ENCODE measurements around the gene SGCE.

Gene SGCE

DNA sequence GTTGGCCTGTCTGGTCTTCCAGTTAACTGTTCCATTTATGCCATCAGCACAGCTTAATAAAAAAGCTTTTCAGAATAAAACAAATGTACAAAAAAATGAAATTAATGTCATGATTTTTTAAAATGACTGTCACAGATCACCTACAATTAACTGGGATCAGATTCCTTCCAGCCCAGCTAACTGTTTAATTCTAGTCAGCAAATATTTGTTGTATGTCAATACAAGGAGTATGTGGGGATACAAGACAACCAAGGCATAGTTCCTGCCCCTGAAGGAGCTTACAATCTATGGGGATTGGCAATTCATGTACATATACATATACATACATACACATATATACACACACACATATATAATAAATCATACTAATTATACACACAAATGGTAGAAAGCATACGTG lies 16.5 kb downstream of the SGCE start:
- no peak for TF ChIP-seq CTCF (IDR thresholded peaks at IDR 0.05; ENCODE audit: low read depth, low read length)
- Histone ChIP-seq H3K4me3 (ENCODE audit: low read depth, low read length) (no peak overlapping the region), H3K36me3 (peaks cover 3% of the 10 kb centered on the region; the same call in 1 of the 2 replicates), H3K9me3 (no peaks in the 10 kb centered on the region), H3K27me3 (no peaks in the 10 kb centered on the region), H3K4me1 (peaks cover 20% of the 10 kb centered on the region)
- no peak for DNase-seq

GRCh38 chr7:94635687-94636086 lies 20.2 kb downstream of the SGCE start:
- DNase-seq: no peak
- TF ChIP-seq CTCF (IDR thresholded peaks at IDR 0.05; ENCODE audit: low read depth, low read length): no peak
- no peaks in the 10 kb centered on the region for H3K27me3 ChIP-seq
- H3K36me3 ChIP-seq: peaks cover 3% of the 10 kb centered on the region; the same call in 1 of the 2 replicates
- no peak overlapping the region for H3K4me3 ChIP-seq (ENCODE audit: low read depth, low read length)
- H3K9me3 ChIP-seq: no peaks in the 10 kb centered on the region
- peaks cover 34% of the 10 kb centered on the region for H3K4me1 ChIP-seq

DNA sequence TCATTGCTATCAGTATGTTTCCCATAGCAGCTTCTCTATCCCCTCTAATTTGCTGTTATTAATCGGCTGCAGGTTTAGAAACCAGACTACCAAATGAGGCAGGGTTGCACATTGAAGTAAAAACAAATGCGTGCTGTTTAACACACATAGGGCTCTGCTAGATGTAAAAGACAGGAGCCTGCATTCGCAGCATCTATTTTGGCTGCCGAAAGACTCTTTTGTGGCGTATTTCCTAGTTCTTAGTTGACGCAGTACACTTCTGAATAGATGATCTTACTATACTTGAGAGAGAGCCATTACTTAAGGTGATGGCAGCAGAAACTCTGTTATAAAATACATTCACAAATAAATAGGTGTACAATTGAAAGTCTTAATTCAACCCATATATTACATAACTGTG lies 21.4 kb downstream of the SGCE start:
- TF ChIP-seq CTCF (IDR thresholded peaks at IDR 0.05; ENCODE audit: low read depth, low read length): no peak
- DNase-seq: no peak
- H3K27me3 ChIP-seq: no peaks in the 10 kb centered on the region
- no peaks in the 10 kb centered on the region for H3K36me3 ChIP-seq
- H3K4me1 ChIP-seq: peaks cover 36% of the 10 kb centered on the region
- peak overlapping the region; percentile 4; the same call in 1 of the 2 replicates for H3K4me3 ChIP-seq (ENCODE audit: low read depth, low read length)
- no peaks in the 10 kb centered on the region for H3K9me3 ChIP-seq

GRCh38 chr7:94633687-94634086 lies 22.2 kb downstream of the SGCE start:
- Histone ChIP-seq H3K4me3 (ENCODE audit: low read depth, low read length) (peak overlapping the region; percentile 19), H3K36me3 (no peaks in the 10 kb centered on the region), H3K27me3 (no peaks in the 10 kb centered on the region), H3K9me3 (no peaks in the 10 kb centered on the region), H3K4me1 (peaks cover 32% of the 10 kb centered on the region)
- no peak for DNase-seq
- no peak for TF ChIP-seq CTCF (IDR thresholded peaks at IDR 0.05; ENCODE audit: low read depth, low read length)

- Histone ChIP-seq H3K27me3 (no peaks in the 10 kb centered on the region), H3K36me3 (no peaks in the 10 kb centered on the region), H3K9me3 (no peaks in the 10 kb centered on the region), H3K4me3 (ENCODE audit: low read depth, low read length) (peak overlapping the region; percentile 19), H3K4me1 (peaks cover 32% of the 10 kb centered on the region)
- TF ChIP-seq CTCF (IDR thresholded peaks at IDR 0.05; ENCODE audit: low read depth, low read length): no peak
- no peak for DNase-seq
These were observed 23.0 kb downstream of the SGCE start for GRCh38 chr7:94633014-94633341.

- Histone ChIP-seq H3K4me3 (ENCODE audit: low read depth, low read length) (peak overlapping the region; percentile 19; the same call in 1 of the 2 replicates), H3K27me3 (no peaks in the 10 kb centered on the region), H3K9me3 (no peaks in the 10 kb centered on the region), H3K36me3 (no peaks in the 10 kb centered on the region), H3K4me1 (peaks cover 32% of the 10 kb centered on the region)
- DNase-seq: no peak
- TF ChIP-seq CTCF (IDR thresholded peaks at IDR 0.05; ENCODE audit: low read depth, low read length): no peak
These were observed 23.5 kb downstream of the SGCE start for GRCh38 chr7:94632338-94633013.
